ENCODE measurements around the gene EXD3.

- TF ChIP-seq POLR2A (IDR thresholded peaks at IDR 0.05; ENCODE audit: low read length), result no peak
- TF ChIP-seq GATA1 (IDR thresholded peaks at IDR 0.05; ENCODE audit: low read depth, low read length), result no peak
Measured at GRCh38 chr9:137366445-137366810, 56.5 kb downstream of the EXD3 start.
